Endothelial cell of umbilical vein (primary cell): Measurements from ENCODE around the gene RALGAPB. TPM values are rescaled to one million over a fixed set of nuclear protein-coding genes. Genes with fewer than 3 reads are reported as not detected.

Experiments used
- BruUV-seq: library from RNA; stranded (reverse); fragments of 400-500 nt; replicated peaks from 2 replicates; lab custom pipeline; 2021; lab: Mats Ljungman, UMichigan
- CTCF ChIA-PET: fragments of 300-600, 350-600 bp; sonication (Branson Sonifier 250); formaldehyde crosslinking; loops from one replicate; lab custom pipeline; 2021; ENCODE audit warnings: antibody characterized with exemption, inconsistent platforms; lab: Charles Lee
- POLR2A ChIA-PET: fragments of 300-600, 350-600 bp; sonication (Branson Sonifier 250); formaldehyde crosslinking; loops from one replicate; lab custom pipeline; 2021; ENCODE audit warnings: antibody characterized with exemption, inconsistent platforms; lab: Charles Lee
- DNase-seq: peaks from one replicate; pipeline ENCODE4 v3.0.0-alpha.2; 2011; ENCODE audit warnings: low read depth, low spot score
- FAIRE-seq: peaks from 2 replicates; lab custom pipeline; 2011; peaks lifted over from hg19 to GRCh38; lab: Jason Lieb, UNC
- H2AFZ ChIP-seq: 2 replicates; pipeline ENCODE4 v1.6.0; 2012; ENCODE audit warnings: low read depth, low read length, control low read depth, inconsistent platforms
- H3K27ac ChIP-seq: 2 replicates; pipeline ENCODE4 v1.5.1; 2011; ENCODE audit warnings: low read depth, mild to moderate bottlenecking, control low read depth, low read length, moderate library complexity; ENCODE audit not compliant: insufficient read depth
- H3K27me3 ChIP-seq, 2 experiments: 2 replicates each; pipeline versions ENCODE4 v1.6.0 to v1.6.1; 2011; ENCODE audit warnings: low read length in 2 of 2, mixed read lengths in 1 of 2; ENCODE audit not compliant: control insufficient read depth in 2 of 2, insufficient read depth in 2 of 2
- H3K36me3 ChIP-seq, 2 experiments: 2 replicates in 1 of 2; 3 replicates in 1 of 2; pipeline ENCODE4 v1.5.1; 2011; ENCODE audit warnings: low read length in 2 of 2, mild to moderate bottlenecking in 1 of 2, moderate library complexity in 1 of 2; ENCODE audit not compliant: control insufficient read depth in 2 of 2, insufficient read depth in 2 of 2; ENCODE audit errors: extremely low read depth in 1 of 2
- H3K4me1 ChIP-seq: 3 replicates; pipeline ENCODE4 v1.5.1; 2011; ENCODE audit warnings: mild to moderate bottlenecking, low read length; ENCODE audit not compliant: control insufficient read depth, insufficient read depth; ENCODE audit errors: extremely low read depth
- H3K4me2 ChIP-seq: 2 replicates; pipeline ENCODE4 v1.6.1; 2011; ENCODE audit warnings: low read length, control low read depth, mixed read lengths; ENCODE audit not compliant: insufficient read depth
- H3K4me3 ChIP-seq, 3 experiments: fragments of 200-600 bp in 1 of 3; sonication (generic), shearing (Covaris generic) in 1 of 3; replicated peaks in 1 of 3; 2 replicates each; pipeline ENCODE4 v1.5.1; 2011 to 2016; ENCODE audit warnings: control low read depth in 3 of 3, low read length in 3 of 3, mild to moderate bottlenecking in 2 of 3, inconsistent platforms in 1 of 3, low read depth in 1 of 3, moderate library complexity in 1 of 3; ENCODE audit not compliant: insufficient read depth in 1 of 3
- H3K79me2 ChIP-seq: 2 replicates; pipeline ENCODE4 v1.6.0; 2012; ENCODE audit warnings: low read length, inconsistent platforms; ENCODE audit not compliant: control insufficient read depth, insufficient read depth
- H3K9ac ChIP-seq: replicated peaks from 2 replicates; pipeline ENCODE3; 2011; ENCODE audit warnings: low read length, control low read depth; ENCODE audit not compliant: insufficient read depth; ENCODE audit errors: extremely low read depth
- H3K9me1 ChIP-seq: replicated peaks from 3 replicates; pipeline ENCODE4 v1.6.0; 2011; ENCODE audit warnings: mild to moderate bottlenecking, low read length; ENCODE audit not compliant: control insufficient read depth, insufficient read depth; ENCODE audit errors: extremely low read depth
- H3K9me3 ChIP-seq: replicated peaks from 2 replicates; pipeline ENCODE4 v1.5.1; 2012; ENCODE audit warnings: low read length, inconsistent platforms; ENCODE audit not compliant: control insufficient read depth, insufficient read depth
- H4K20me1 ChIP-seq: replicated peaks from 2 replicates; pipeline ENCODE3; 2011; ENCODE audit warnings: mild to moderate bottlenecking, low read length; ENCODE audit not compliant: control insufficient read depth, insufficient read depth; ENCODE audit errors: extremely low read depth
- CTCF ChIP-seq, 2 donors: IDR thresholded peaks; 1 replicate in 1 of 2; 2 replicates in 1 of 2; pipeline ENCODE4 v1.5.1; 2011; ENCODE audit warnings: low read length in 2 of 2, mild to moderate bottlenecking in 2 of 2, moderate library complexity in 2 of 2, control low read depth in 1 of 2, inconsistent platforms in 1 of 2, low read depth in 1 of 2; ENCODE audit not compliant: insufficient read depth in 1 of 2; ENCODE audit errors: extremely low read depth in 1 of 2
- EZH2 ChIP-seq: IDR thresholded peaks from 2 replicates; pipeline ENCODE4 v1.6.1; 2012; ENCODE audit warnings: borderline replicate concordance, low read depth, mild to moderate bottlenecking, moderate library complexity, low read length, inconsistent platforms; ENCODE audit not compliant: severe bottlenecking
- FOS ChIP-seq: IDR thresholded peaks from 2 replicates; pipeline ENCODE4 v1.6.1; 2011; ENCODE audit warnings: mild to moderate bottlenecking, low read length, moderate library complexity, borderline replicate concordance; ENCODE audit not compliant: insufficient read depth
- GATA2 ChIP-seq: IDR thresholded peaks from 2 replicates; pipeline ENCODE4 v1.7.0; 2011; ENCODE audit warnings: low read depth, mild to moderate bottlenecking, moderate library complexity, mixed read lengths, low read length; ENCODE audit not compliant: insufficient read length, insufficient read depth
- JUN ChIP-seq: IDR thresholded peaks from 2 replicates; pipeline ENCODE4 v1.6.1; 2011; ENCODE audit warnings: borderline replicate concordance, low read depth; ENCODE audit not compliant: insufficient read length, insufficient read depth
- MAX ChIP-seq: IDR thresholded peaks from 2 replicates; pipeline ENCODE4 v1.6.1; 2011; ENCODE audit not compliant: insufficient read depth, insufficient read length
- MYC ChIP-seq: IDR thresholded peaks from one replicate; pipeline ENCODE4 v1.6.1; 2011; ENCODE audit warnings: mild to moderate bottlenecking, low read depth, low read length
- POLR2A ChIP-seq: IDR thresholded peaks from 2 replicates; pipeline ENCODE4 v1.6.1; 2012; ENCODE audit warnings: low read depth, mild to moderate bottlenecking, control low read depth, low read length
- dilution Hi-C: fragments of 300-500 bp; cut with MboI; formaldehyde crosslinking; loops from one replicate; pipeline ENCODE4 v1.15.0; 2019; ENCODE audit warnings: low sequenced_read_pairs; ENCODE audit not compliant: extremely low pct_ligation_motif_present
- intact Hi-C: fragments of 100-400 bp; cut with micrococcal nuclease; formaldehyde crosslinking; loops from one replicate; pipeline ENCODE4 v1.10.0; 2022
- polyA plus RNA-seq, 4 experiments: library from polyadenylated mRNA; depleted of rRNA in 3 of 4; stranded (reverse) in 3 of 4; unstranded in 1 of 4; fragments of >200 nt; gene quantifications; 2 replicates each; pipeline versions ENCODE4 v1.2.1 to v1.2.3, GENCODE V29; 2011 to 2012; ENCODE audit warnings: missing spikeins in 1 of 4
- total RNA-seq: library from RNA; stranded (reverse); gene quantifications from 2 replicates; pipeline ENCODE4 v1.2.3, GENCODE V29; 2021

Gene RALGAPB
- total and polyA plus RNA-seq, 2 donors (not counting 3 experiments of a cell fraction or from before 2014, with no cell fraction given): 12.8 to 38.7 TPM

- no TSS peak for BruUV-seq
- intact Hi-C loops: no loop called here
Measured at GRCh38 chr20:38557174-38557573, 84.5 kb downstream of the RALGAPB start.

More at GRCh38 chr20:38557174-38557573, 84.5 kb downstream of the RALGAPB start:
- H3K9me3 ChIP-seq: no peaks in the 10 kb centered on the region
- no peak for DNase-seq
- TF ChIP-seq FOS: no peak
- no peak for TF ChIP-seq EZH2
- no peak for TF ChIP-seq GATA2
- TF ChIP-seq MYC: no peak
- TF ChIP-seq MAX: no peak
- TF ChIP-seq POLR2A: no peak
- TF ChIP-seq CTCF (IDR thresholded peaks at IDR 0.05; ENCODE audit: extremely low read depth in 1 of 2, insufficient read depth in 1 of 2, low read depth in 1 of 2, low read length in 2 of 2): no peak
- TF ChIP-seq JUN: no peak
- no peaks in the 10 kb centered on the region for H4K20me1 ChIP-seq
- H3K36me3 ChIP-seq: peaks cover 0 to 8% of the 10 kb centered on the region in 2 experiments
- H3K9ac ChIP-seq: no peak overlapping the region
- no peak overlapping the region for H3K4me3 ChIP-seq
- H2AFZ ChIP-seq: no peak overlapping the region
- ChIA-PET POLR2A (no interaction called here), CTCF (no interaction called here)
- H3K9me1 ChIP-seq: no peaks in the 10 kb centered on the region
- H3K79me2 ChIP-seq: no peaks in the 10 kb centered on the region
- H3K27ac ChIP-seq: no peak overlapping the region
- H3K27me3 ChIP-seq: no peaks in the 10 kb centered on the region
- peaks cover 10% of the 10 kb centered on the region for H3K4me1 ChIP-seq
- no peak overlapping the region for H3K4me2 ChIP-seq
- dilution Hi-C loops: no loop called here
- no peak for FAIRE-seq
